22Rv1 (cell line): ENCODE measurements around the gene LRRTM4.

Source experiments
- H3K27ac ChIP-seq: fragments of 450-650 bp; 2 replicates; pipeline ENCODE4 v1.5.1; 2017
- CTCF ChIP-seq: fragments of 450-650 bp; IDR thresholded peaks from 2 replicates; pipeline ENCODE4 v1.5.1; 2017; ENCODE audit warnings: mild to moderate bottlenecking
- ZFX ChIP-seq: fragments of 450-650 bp; IDR thresholded peaks from 2 replicates; pipeline ENCODE4 v1.6.1; 2017; ENCODE audit warnings: antibody characterized with exemption, borderline replicate concordance

LRRTM4 gene

GRCh38 chr2:77521931-77522470 is at the start of gene LRRTM4:
Gene LRRTM4 (minus strand): TSS chr2:77522376.
- no peak within 1 kb of the TSS for H3K27ac ChIP-seq

GRCh38 chr2:77571545-77571944 is 49.4 kb upstream of the LRRTM4 start:
- TF ChIP-seq ZFX, result no peak
- TF ChIP-seq CTCF, result no peak
- H3K27ac ChIP-seq, result no peak overlapping the region

More at GRCh38 chr2:77521931-77522470, at the start of gene LRRTM4:
- TF ChIP-seq ZFX, result no peak
- TF ChIP-seq CTCF, result peak; percentile 66

- H3K27ac ChIP-seq, result no peak overlapping the region
- TF ChIP-seq CTCF (no peak), ZFX (no peak)
Measured at GRCh38 chr2:77567723-77568122, 45.5 kb upstream of the LRRTM4 start.

GRCh38 chr2:77566582-77566981 is 44.4 kb upstream of the LRRTM4 start:
- no peak overlapping the region for H3K27ac ChIP-seq
- TF ChIP-seq CTCF (no peak), ZFX (no peak)

DNA sequence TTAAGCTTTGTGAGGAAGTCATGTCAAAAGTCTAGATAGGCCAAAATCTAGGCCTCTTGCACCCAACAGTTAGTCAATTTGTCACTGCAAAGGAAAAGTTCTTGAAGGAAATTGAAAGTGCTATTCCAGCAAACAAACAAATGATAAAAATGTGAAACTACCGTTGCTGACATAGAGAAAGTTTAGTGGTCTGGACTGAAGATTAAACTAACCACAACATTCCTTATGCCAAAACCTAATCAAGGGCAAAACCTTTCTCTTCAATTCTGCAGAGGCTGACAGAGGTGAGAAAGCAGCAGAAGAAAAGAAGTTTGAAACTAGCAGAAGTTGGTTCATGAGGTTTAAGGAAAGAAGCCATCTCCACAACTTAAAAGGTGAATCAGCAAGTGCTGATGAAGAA is 44.0 kb upstream of the LRRTM4 start:
- no peak overlapping the region for H3K27ac ChIP-seq
- TF ChIP-seq CTCF, result no peak
- TF ChIP-seq ZFX, result no peak

- TF ChIP-seq ZFX (no peak), CTCF (no peak)
Measured at GRCh38 chr2:77552956-77553355, 30.8 kb upstream of the LRRTM4 start.

DNA sequence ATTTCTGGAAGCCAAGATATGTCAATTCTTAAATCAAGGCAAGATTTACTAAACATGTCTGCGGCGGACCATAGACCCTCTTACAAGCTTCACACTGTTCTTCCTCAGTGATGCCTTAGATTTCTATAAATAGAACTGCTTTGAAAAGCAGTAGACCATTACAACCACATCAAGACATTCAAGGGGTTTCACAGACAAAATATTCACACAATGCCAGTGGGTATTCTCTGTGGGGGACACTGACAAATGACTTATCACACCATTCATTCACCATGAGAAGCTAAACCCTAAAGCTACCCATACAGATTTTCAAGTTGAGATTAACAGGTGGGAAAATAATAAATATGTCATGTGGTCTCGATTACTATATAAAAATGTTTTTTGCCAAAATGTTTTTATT is 15.9 kb upstream of the LRRTM4 start:
- TF ChIP-seq ZFX (no peak), CTCF (no peak)
- H3K27ac ChIP-seq, result no peak overlapping the region

More at GRCh38 chr2:77552956-77553355, 30.8 kb upstream of the LRRTM4 start:
- H3K27ac ChIP-seq, result no peak overlapping the region
